DND-41 (cell line): Measurements from ENCODE around the gene FAM180B.

Experiments
- ATAC-seq: fragments of 200-7000 bp; cut with Tn5 transposase; 3 replicates; pipeline ENCODE4 v1.9.1; 2021; ENCODE audit warnings: low read depth; ENCODE audit not compliant: insufficient read depth
- DNase-seq: peaks from one replicate; pipeline ENCODE4 v3.0.0-alpha.2; 2020
- H2AFZ ChIP-seq: 2 replicates; pipeline ENCODE4 v1.6.0; 2012; ENCODE audit warnings: low read depth, low read length
- H3K27ac ChIP-seq: 2 replicates; pipeline ENCODE4 v1.5.1; 2012; ENCODE audit warnings: low read length, inconsistent platforms
- H3K27me3 ChIP-seq: fragments of 200-600 bp; sonication (generic); 2 replicates; pipeline ENCODE4 v1.6.0; 2012; ENCODE audit warnings: low read length, mild to moderate bottlenecking, inconsistent platforms; ENCODE audit not compliant: insufficient read depth, poor library complexity
- H3K36me3 ChIP-seq: 2 replicates; pipeline ENCODE4 v1.5.1; 2012; ENCODE audit warnings: low read length, inconsistent platforms; ENCODE audit not compliant: insufficient read depth
- H3K4me1 ChIP-seq: 2 replicates; pipeline ENCODE4 v1.5.1; 2012; ENCODE audit warnings: mild to moderate bottlenecking, low read length; ENCODE audit not compliant: insufficient read depth
- H3K4me2 ChIP-seq: 2 replicates; pipeline ENCODE4 v1.6.0; 2012; ENCODE audit warnings: mild to moderate bottlenecking, moderate library complexity, low read length, inconsistent platforms; ENCODE audit not compliant: insufficient read depth
- H3K4me3 ChIP-seq, 2 experiments: fragments of 200-600 bp in 1 of 2; shearing (Covaris generic) in 1 of 2; 2 replicates each; pipeline ENCODE4 v1.5.1; 2012 to 2016; ENCODE audit warnings: inconsistent platforms in 2 of 2, low read length in 2 of 2, mild to moderate bottlenecking in 2 of 2, low read depth in 1 of 2, moderate library complexity in 1 of 2
- H3K79me2 ChIP-seq: 2 replicates; pipeline ENCODE4 v1.6.0; 2012; ENCODE audit warnings: low read length, inconsistent platforms; ENCODE audit not compliant: insufficient read depth
- H3K9ac ChIP-seq: 2 replicates; pipeline ENCODE4 v1.6.0; 2012; ENCODE audit warnings: low read depth, mild to moderate bottlenecking, inconsistent platforms, low read length, moderate library complexity
- H3K9me3 ChIP-seq: 2 replicates; pipeline ENCODE4 v1.5.1; 2012; ENCODE audit warnings: low read length, moderate library complexity, mild to moderate bottlenecking, inconsistent platforms; ENCODE audit not compliant: insufficient read depth, severe bottlenecking
- H4K20me1 ChIP-seq: 2 replicates; pipeline ENCODE4 v1.6.0; 2012; ENCODE audit warnings: low read length; ENCODE audit not compliant: insufficient read depth
- CTCF ChIP-seq: IDR thresholded peaks from 2 replicates; pipeline ENCODE4 v1.5.1; 2012; ENCODE audit warnings: borderline replicate concordance, low read length, moderate library complexity, mild to moderate bottlenecking; ENCODE audit not compliant: poor library complexity, severe bottlenecking; ENCODE audit errors: extremely low read depth
- EZH2 ChIP-seq: IDR thresholded peaks from 3 replicates; pipeline ENCODE4 v1.6.1; 2012; ENCODE audit warnings: borderline replicate concordance, low read depth, mild to moderate bottlenecking, moderate library complexity, low read length, inconsistent platforms; ENCODE audit not compliant: severe bottlenecking

Gene FAM180B

GRCh38 chr11:47620836-47621378 is 34.4 kb downstream of the FAM180B start:
- TF ChIP-seq CTCF, result no peak
- TF ChIP-seq EZH2, result no peak
- Histone ChIP-seq H3K79me2 (no peaks in the 10 kb centered on the region), H3K36me3 (peaks cover 87% of the 10 kb centered on the region), H3K9me3 (no peaks in the 10 kb centered on the region), H4K20me1 (no peaks in the 10 kb centered on the region; the same call in 1 of the 2 replicates), H3K9ac (no peak overlapping the region), H3K4me2 (no peak overlapping the region), H2AFZ (no peak overlapping the region), H3K27me3 (no peaks in the 10 kb centered on the region), H3K4me1 (no peaks in the 10 kb centered on the region), H3K27ac (no peak overlapping the region), H3K4me3 (no peak overlapping the region)
- DNase-seq (no peak), ATAC-seq (no peak)

GRCh38 chr11:47626234-47626633 is 39.8 kb downstream of the FAM180B start:
- Histone ChIP-seq H3K36me3 (peaks cover 92% of the 10 kb centered on the region), H3K4me3 (no peak overlapping the region), H2AFZ (no peak overlapping the region), H4K20me1 (no peaks in the 10 kb centered on the region; the same call in 1 of the 2 replicates), H3K27ac (no peak overlapping the region), H3K4me2 (no peak overlapping the region), H3K9ac (no peak overlapping the region), H3K9me3 (no peaks in the 10 kb centered on the region), H3K4me1 (no peaks in the 10 kb centered on the region), H3K79me2 (no peaks in the 10 kb centered on the region), H3K27me3 (no peaks in the 10 kb centered on the region)
- no peak for TF ChIP-seq EZH2
- TF ChIP-seq CTCF, result no peak
- ATAC-seq (no peak), DNase-seq (no peak)

GRCh38 chr11:47628026-47628425 is 41.5 kb downstream of the FAM180B start:
- no peaks in the 10 kb centered on the region for H3K79me2 ChIP-seq

More at GRCh38 chr11:47628026-47628425, 41.5 kb downstream of the FAM180B start:
- no peak for TF ChIP-seq CTCF
- TF ChIP-seq EZH2, result no peak
- H3K27ac ChIP-seq, result no peak overlapping the region
- no peak overlapping the region for H3K9ac ChIP-seq
- no peak overlapping the region for H3K4me3 ChIP-seq
- no peaks in the 10 kb centered on the region for H3K4me1 ChIP-seq
- H3K36me3 ChIP-seq, result peaks cover 84% of the 10 kb centered on the region
- ATAC-seq, result no peak
- no peaks in the 10 kb centered on the region for H3K9me3 ChIP-seq
- no peak overlapping the region for H3K4me2 ChIP-seq
- H4K20me1 ChIP-seq, result no peaks in the 10 kb centered on the region; the same call in 1 of the 2 replicates
- no peaks in the 10 kb centered on the region for H3K27me3 ChIP-seq
- H2AFZ ChIP-seq, result no peak overlapping the region
- no peak for DNase-seq
